HL-60/S4 treated with retinoic acid at 250 ng/mL for 4 days and 3 days (cell line): Measurements from ENCODE around the gene ADH7.
"Not testable (repeated sequence)": the region's sequence is repeated elsewhere in the genome, so short reads cannot be mapped to it uniquely, and the experiment has no call there.

ENCODE experiments used
- in situ Hi-C: fragments of 300-500 bp; cut with MboI; formaldehyde crosslinking; loops from 2 replicates; pipeline ENCODE4 v1.7.0; 2022; ENCODE audit warnings: low sequenced_read_pairs

ADH7 gene

GRCh38 chr4:99382745-99383360 lies 52.3 kb downstream of the ADH7 start:
- in situ Hi-C loops = no loop called here

GRCh38 chr4:99381588-99382175 lies 53.5 kb downstream of the ADH7 start:
- in situ Hi-C loops = no loop called here

GRCh38 chr4:99379571-99379970 lies 55.6 kb downstream of the ADH7 start:
- in situ Hi-C loops = no loop called here

GRCh38 chr4:99378876-99379275 lies 56.3 kb downstream of the ADH7 start:
- in situ Hi-C loops = no loop called here

- in situ Hi-C loops = not testable (repeated sequence)
These were observed 57.8 kb downstream of the ADH7 start for GRCh38 chr4:99377341-99377740.

GRCh38 chr4:99372464-99372863 lies 62.7 kb downstream of the ADH7 start:
- in situ Hi-C loops = not testable (repeated sequence)

- in situ Hi-C loops = not testable (repeated sequence)
These were observed 67.3 kb downstream of the ADH7 start for GRCh38 chr4:99367817-99368216.

GRCh38 chr4:99366491-99366890 lies 68.7 kb downstream of the ADH7 start:
- in situ Hi-C loops = no loop called here

GRCh38 chr4:99362768-99363167 lies 72.4 kb downstream of the ADH7 start:
- in situ Hi-C loops = no loop called here
